ENCODE data around the gene PRKAR1B. TPM values are rescaled to one million over a fixed set of nuclear protein-coding genes. Genes with fewer than 3 reads are reported as not detected.

The PRKAR1B gene
- total RNA-seq, 1 experiment from 2014 or later: 14.1 TPM

GRCh38 chr7:549066-549890 lies 177.8 kb downstream of the PRKAR1B start:
- Histone ChIP-seq H2AFZ (ENCODE audit: low read depth, low read length, poor library complexity, severe bottlenecking) (no peak overlapping the region), H3K27ac (ENCODE audit: low read depth, low read length) (no peak overlapping the region), H3K9me3 (ENCODE audit: control insufficient read depth in 1 of 2, insufficient read depth in 1 of 2, low read depth in 1 of 2, low read length in 2 of 2) (no peaks in the 10 kb centered on the region), H3K79me2 (ENCODE audit: insufficient read depth, low read length) (no peaks in the 10 kb centered on the region), H3K4me1 (ENCODE audit: control insufficient read depth in 1 of 2, insufficient read depth in 2 of 2, low read length in 2 of 2) (no peaks in the 10 kb centered on the region), H3K4me2 (ENCODE audit: low read length) (no peak overlapping the region), H3K4me3 (replicated peaks in 1 of 2; ENCODE audit: low read depth in 1 of 2, low read length in 2 of 2) (no peak overlapping the region), H4K20me1 (ENCODE audit: insufficient read depth) (no peaks in the 10 kb centered on the region), H3K9ac (ENCODE audit: low read length) (no peak overlapping the region), H3K36me3 (ENCODE audit: control insufficient read depth in 1 of 2, insufficient read depth in 2 of 2, low read length in 2 of 2) (no peaks in the 10 kb centered on the region), H3K9me2 (ENCODE audit: insufficient read depth) (no peaks in the 10 kb centered on the region), H3K27me3 (ENCODE audit: insufficient read depth, low read length) (no peaks in the 10 kb centered on the region)
- no peak for TF ChIP-seq ATF3 (IDR thresholded peaks at IDR 0.05)
- TF ChIP-seq CTCF (IDR thresholded peaks at IDR 0.05 in 2 of 3, conservative IDR thresholded peaks at IDR 0.05 in 1 of 3; ENCODE audit: borderline replicate concordance in 1 of 3, insufficient read depth in 1 of 3, low read depth in 2 of 3, low read length in 2 of 3): no peak
- TF ChIP-seq SRF (IDR thresholded peaks at IDR 0.05; ENCODE audit: low read depth): no peak
- TF ChIP-seq ZBTB33 (IDR thresholded peaks at IDR 0.05; ENCODE audit: extremely low read depth, insufficient replicate concordance, low read length): no peak
- no peak for TF ChIP-seq ZNF274 (IDR thresholded peaks at IDR 0.05; ENCODE audit: low read depth, low read length)
- no peak for TF ChIP-seq SIN3A (IDR thresholded peaks at IDR 0.05; ENCODE audit: low read depth)
- no peak for TF ChIP-seq YY1 (IDR thresholded peaks at IDR 0.05; ENCODE audit: extremely low read depth, insufficient replicate concordance, low read depth, low read length)
- TF ChIP-seq CEBPB (IDR thresholded peaks at IDR 0.05; ENCODE audit: low read depth): no peak
- TF ChIP-seq MAX (IDR thresholded peaks at IDR 0.05): no peak
- no peak for TF ChIP-seq SP1 (IDR thresholded peaks at IDR 0.05; ENCODE audit: low read depth)
- no peak for TF ChIP-seq EZH2 (IDR thresholded peaks at IDR 0.05)
- no peak for TF ChIP-seq EZH2phosphoT487 (IDR thresholded peaks at IDR 0.05; ENCODE audit: borderline replicate concordance)
- no peak for TF ChIP-seq CBX3 (IDR thresholded peaks at IDR 0.05; ENCODE audit: low read depth)
- no peak for TF ChIP-seq ELF1 (IDR thresholded peaks at IDR 0.05; ENCODE audit: borderline replicate concordance, low read depth)
- TF ChIP-seq FOSL1 (IDR thresholded peaks at IDR 0.05; ENCODE audit: low read depth): no peak
- no peak for TF ChIP-seq TCF7L2 (IDR thresholded peaks at IDR 0.05; ENCODE audit: borderline replicate concordance, extremely low read depth, insufficient read depth, insufficient read length)
- TF ChIP-seq RAD21 (IDR thresholded peaks at IDR 0.05; ENCODE audit: low read depth): no peak
- no peak for TF ChIP-seq EGR1 (IDR thresholded peaks at IDR 0.05; ENCODE audit: low read depth)
- BruUV-seq (replicated peaks): no TSS peak
- ATAC-seq (no peak), DNase-seq (ENCODE audit: low read depth, low spot score) (no peak)
- ChIA-PET RAD21 (ENCODE audit: low non-redundant PET in 1 of 2, low total read pairs in 2 of 2, uncharacterized antibody in 2 of 2, unreplicated experiment in 2 of 2) (no interaction called here), POLR2A (no interaction called here), CTCF (no interaction called here)
- intact Hi-C loops (cut with micrococcal nuclease): no loop called here

All from HCT116 (cell line).